ENCODE measurements around the gene PRKCA.

GRCh38 chr17:66789961-66790437, 487.6 kb downstream of the PRKCA start:
- TF ChIP-seq ZBTB33 (CRISPR knock-in tag; IDR thresholded peaks at IDR 0.05) (no peak), HNRNPK (IDR thresholded peaks at IDR 0.05; ENCODE audit: low read depth, low read length, poor library complexity, severe bottlenecking) (no peak), POLR2A (conservative IDR thresholded peaks at IDR 0.05) (no peak), NCOA6 (IDR thresholded peaks at IDR 0.05) (no peak), CBX5 (IDR thresholded peaks at IDR 0.05; ENCODE audit: borderline replicate concordance, low read depth) (no peak), HDGF (IDR thresholded peaks at IDR 0.05) (no peak), POLR2AphosphoS5 (IDR thresholded peaks at IDR 0.05; ENCODE audit: control insufficient read depth, insufficient read depth, low read depth, low read length) (no peak), FOXA1 (IDR thresholded peaks at IDR 0.05; ENCODE audit: borderline replicate concordance) (no peak)

All from K562 (cell line).